A549 (cell line): Measurements from ENCODE around the gene SPTLC3. TPM values are rescaled to one million over a fixed set of nuclear protein-coding genes. Genes with fewer than 3 reads are reported as not detected.

Experiments used
- ATAC-seq, 2 experiments: fragments of 200-7000 bp in 1 of 2; fragments of >200 bp in 1 of 2; cut with Nextera tagmentation in 1 of 2; cut with Tn5 transposase in 1 of 2; 3 replicates each; pipeline versions ENCODE4 v1.8.0 to v1.9.1; 2018 to 2020; ENCODE audit warnings: mild to moderate bottlenecking in 1 of 2, moderate library complexity in 1 of 2
- CTCF ChIA-PET: fragments of 300-600 bp; sonication (Branson Sonifier 250); formaldehyde crosslinking; extraction: SDS; loops from one replicate; lab custom pipeline; 2021; ENCODE audit warnings: antibody characterized with exemption, inconsistent platforms; lab: Yijun Ruan, JAX
- POLR2A ChIA-PET: fragments of 350-600 bp; formaldehyde crosslinking; extraction: SDS; loops from one replicate; lab custom pipeline; 2021; ENCODE audit warnings: antibody characterized with exemption, inconsistent platforms; lab: Yijun Ruan, JAX
- DNase-seq, 2 experiments: peaks; one replicate each; pipeline versions ENCODE4 v3.0.0 to v3.0.0-alpha.2; 2011 to 2016; ENCODE audit warnings: low read depth in 1 of 2, low spot score in 1 of 2
- FAIRE-seq: peaks from 2 replicates; lab custom pipeline; 2011; peaks lifted over from hg19 to GRCh38; lab: Jason Lieb, UNC
- H3K27ac ChIP-seq, 2 experiments: fragments of >200 bp; sonication (Bioruptor Twin); formaldehyde crosslinking; 3 replicates each; pipeline ENCODE4 v1.5.1; 2016 to 2017
- H3K4me1 ChIP-seq: fragments of >200 bp; sonication (Bioruptor Twin); formaldehyde crosslinking; 3 replicates; pipeline ENCODE4 v1.6.1; 2016
- H3K4me2 ChIP-seq: fragments of >200 bp; sonication (Bioruptor Twin); formaldehyde crosslinking; 3 replicates; pipeline ENCODE4 v1.6.1; 2016
- H3K4me3 ChIP-seq: fragments of >200 bp; sonication (Bioruptor Twin); formaldehyde crosslinking; 3 replicates; pipeline ENCODE4 v1.5.1; 2016
- H3K9me3 ChIP-seq: fragments of >200 bp; sonication (Bioruptor Twin); formaldehyde crosslinking; 3 replicates; pipeline ENCODE4 v1.6.1; 2016
- BCL3 ChIP-seq: fragments of >200 bp; sonication (Bioruptor Twin); formaldehyde crosslinking; IDR thresholded peaks from 3 replicates; pipeline ENCODE4 v1.6.1; 2016
- CHD2 ChIP-seq: fragments of 150-350 bp; IDR thresholded peaks from 2 replicates; pipeline ENCODE4 v1.6.1; 2014; ENCODE audit warnings: low read length; ENCODE audit not compliant: partially characterized antibody
- CHD4 ChIP-seq: fragments of 200-600 bp; sonication (generic); IDR thresholded peaks from 2 replicates; pipeline ENCODE4 v1.6.1; 2016; ENCODE audit warnings: antibody characterized with exemption, mild to moderate bottlenecking, borderline replicate concordance
- ELK1 ChIP-seq: fragments of 150-350 bp; IDR thresholded peaks from 2 replicates; pipeline ENCODE4 v1.6.1; 2014; ENCODE audit warnings: low read depth, mild to moderate bottlenecking, low read length
- FOSB ChIP-seq: fragments of 250-450 bp; sonication (Bioruptor Pico); IDR thresholded peaks from 2 replicates; pipeline ENCODE4 v1.5.0; 2020; ENCODE audit warnings: mild to moderate bottlenecking, moderate library complexity
- HEYL ChIP-seq: fragments of 250-450 bp; sonication (Bioruptor Pico); IDR thresholded peaks from 2 replicates; pipeline ENCODE4 v1.8.0; 2021; ENCODE audit warnings: mild to moderate bottlenecking, moderate library complexity
- HMGXB4 ChIP-seq: fragments of 250-450 bp; sonication (Bioruptor Pico); IDR thresholded peaks from 2 replicates; pipeline ENCODE4 v1.5.0; 2021; ENCODE audit warnings: mild to moderate bottlenecking, moderate library complexity, borderline replicate concordance
- JUNB ChIP-seq: fragments of >200 bp; sonication (Bioruptor Twin); formaldehyde crosslinking; IDR thresholded peaks from 2 replicates; pipeline ENCODE4 v1.6.1; 2016
- MAFK ChIP-seq: fragments of 450-650 bp; IDR thresholded peaks from 2 replicates; pipeline ENCODE4 v1.6.1; 2014; ENCODE audit not compliant: partially characterized antibody
- MAX ChIP-seq: IDR thresholded peaks from 2 replicates; pipeline ENCODE4 v1.6.1; 2012
- MAZ ChIP-seq: fragments of 150-350 bp; IDR thresholded peaks from 2 replicates; pipeline ENCODE4 v1.6.1; 2014; ENCODE audit warnings: antibody characterized with exemption, low read depth, low read length, borderline replicate concordance
- MYC ChIP-seq: IDR thresholded peaks from 2 replicates; pipeline ENCODE4 v1.6.1; 2012; ENCODE audit warnings: mild to moderate bottlenecking, inconsistent platforms, low read length, improper control_type of control experiment, borderline replicate concordance
- REST ChIP-seq: fragments of 200-600 bp; sonication (generic); IDR thresholded peaks from 2 replicates; pipeline ENCODE4 v1.6.1; 2016; ENCODE audit warnings: antibody characterized with exemption, mild to moderate bottlenecking, moderate library complexity
- RNF2 ChIP-seq: fragments of 200-600 bp; sonication (generic); IDR thresholded peaks from 2 replicates; pipeline ENCODE4 v1.6.1; 2016; ENCODE audit warnings: low read depth, mild to moderate bottlenecking, antibody characterized with exemption, moderate library complexity, borderline replicate concordance
- SMC3 ChIP-seq: fragments of >200 bp; sonication (Bioruptor Twin); formaldehyde crosslinking; IDR thresholded peaks from 3 replicates; pipeline ENCODE4 v1.6.1; 2018; ENCODE audit warnings: inconsistent platforms
- TFCP2L1 ChIP-seq: fragments of 250-450 bp; sonication (Bioruptor Pico); IDR thresholded peaks from 2 replicates; pipeline ENCODE4 v1.5.0; 2021; ENCODE audit warnings: mild to moderate bottlenecking
- WGBS: methylation state at CpG from one replicate; pipeline ENCODE4 v1.1.6; 2017; ENCODE audit errors: missing lambda C conversion rate; 5-methylcytosine and 5-hydroxymethylcytosine counted together
- polyA plus RNA-seq, 4 experiments: library from polyadenylated mRNA; depleted of rRNA in 3 of 4; stranded (reverse); fragments of >200 nt; fragmentation: RNase III in 1 of 4; extraction: RNeasy Plus Mini Kit Qiagen cat#74134 plus additional on column Dnase treatment in 1 of 4; gene quantifications; 2 replicates in 3 of 4; 3 replicates in 1 of 4; pipeline ENCODE4 v1.2.3, GENCODE V29; 2011 to 2017

The SPTLC3 gene
- polyA plus RNA-seq, 2 of the 4 experiments (the other 2 are of a cell fraction): 0.10 to 0.57 TPM

- ATAC-seq (no peak), FAIRE-seq (no peak), DNase-seq (no peak)
- WGBS: 11% methylated on average over 3 of the region's 3 CpGs
- TF ChIP-seq FOSB: no peak
- TF ChIP-seq CHD2: no peak
- TF ChIP-seq HEYL (CRISPR knock-in tag): no peak
- TF ChIP-seq BCL3: no peak
- TF ChIP-seq JUNB: no peak
- TF ChIP-seq MAX: no peak
- TF ChIP-seq RNF2: no peak
- no peak for TF ChIP-seq MAFK
- TF ChIP-seq TFCP2L1 (CRISPR knock-in tag): no peak
- TF ChIP-seq MYC: no peak
- TF ChIP-seq REST: no peak
- no peak for TF ChIP-seq ELK1
- TF ChIP-seq HMGXB4 (CRISPR knock-in tag): no peak
- H3K27ac ChIP-seq: no peak overlapping the region
- H3K4me1 ChIP-seq: no peaks in the 10 kb centered on the region
- peaks cover 7% of the 10 kb centered on the region; the same call in 1 of the 3 replicates for H3K9me3 ChIP-seq
- H3K4me2 ChIP-seq: no peak overlapping the region
- ChIA-PET CTCF (no interaction called here), POLR2A (no interaction called here)
- H3K4me3 ChIP-seq: no peak overlapping the region
Measured at GRCh38 chr20:13186043-13186774, 177.4 kb downstream of the SPTLC3 start.

- Histone ChIP-seq H3K4me3 (no peak overlapping the region), H3K4me1 (no peaks in the 10 kb centered on the region), H3K27ac (no peak overlapping the region), H3K9me3 (peaks cover 7% of the 10 kb centered on the region; the same call in 1 of the 3 replicates), H3K4me2 (no peak overlapping the region)
- DNase-seq (no peak), FAIRE-seq (no peak), ATAC-seq (no peak)
- TF ChIP-seq SMC3: no peak
- TF ChIP-seq MAZ: no peak
- no peak for TF ChIP-seq HMGXB4 (CRISPR knock-in tag)
- no peak for TF ChIP-seq CHD4
- WGBS: 2% methylated on average over 2 of the region's 2 CpGs
- ChIA-PET POLR2A (no interaction called here), CTCF (interaction anchor here (0.7 kb wide), 1 partner anchor 10 kb away, joined by 5 read pairs; no protein-coding TSS in a partner anchor)
Measured at GRCh38 chr20:13187899-13188298, 179.1 kb downstream of the SPTLC3 start.
